GM19467 (cell line): ENCODE measurements around the gene NLRP7.

Experiments
- ATAC-seq: cut with Tn5 transposase; IDR thresholded peaks from one replicate; pipeline ENCODE4 v1.9.1; 2021; ENCODE audit warnings: mild to moderate bottlenecking, moderate library complexity; ENCODE audit not compliant: unreplicated experiment

NLRP7 gene

DNA sequence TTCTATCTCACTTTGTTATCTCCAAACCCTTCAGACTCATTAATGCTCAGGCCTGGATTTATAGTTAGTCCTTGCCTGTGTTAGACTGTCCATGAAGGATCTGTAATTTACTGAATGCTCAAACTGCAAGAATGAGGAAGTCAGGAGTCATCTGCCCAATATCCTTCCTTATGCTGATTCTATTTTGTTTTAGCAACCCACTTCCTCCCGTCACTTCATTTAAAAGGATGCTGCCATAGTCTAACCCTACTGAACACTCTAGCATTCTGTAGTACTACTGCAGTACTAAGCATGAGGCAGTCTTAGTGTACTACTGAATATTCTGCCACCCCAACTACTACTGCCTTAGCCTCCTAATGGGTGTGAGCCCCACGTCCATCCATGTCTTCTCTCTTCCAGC lies 71.8 kb downstream of the NLRP7 start:
- no peak for ATAC-seq

DNA sequence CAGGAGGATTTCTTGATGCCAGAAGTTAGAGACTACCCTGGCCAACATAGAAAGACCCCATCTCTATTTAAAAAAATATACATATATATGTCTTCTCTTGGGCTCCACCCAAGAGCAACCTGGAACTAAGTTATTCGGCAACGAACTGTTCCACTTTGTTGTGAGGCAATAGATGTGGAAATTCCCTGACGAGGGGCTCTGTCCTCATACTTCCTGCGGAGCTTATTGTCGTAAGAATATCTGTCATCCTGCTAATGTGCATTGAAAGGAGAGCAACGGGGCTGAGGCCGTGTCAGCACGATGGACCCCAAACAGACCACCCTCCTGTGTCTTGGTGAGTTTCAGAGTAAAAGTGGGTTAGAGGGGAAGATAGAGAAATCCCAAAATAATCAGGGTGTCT lies 73.3 kb downstream of the NLRP7 start, which contains the start of gene FCAR:
Gene FCAR, plus strand, starts transcription at position 246 of the 400 bp plus-strand sequence. Its CDS starts 55 bp downstream, at position 301.
- ATAC-seq: no peak
